HepG2 (cell line): Measurements from ENCODE around the gene SMAP2. TPM values are rescaled to one million over a fixed set of nuclear protein-coding genes. Genes with fewer than 3 reads are reported as not detected.

Experiments used
- HNF4G ChIP-seq, 2 experiments: sonication (generic) in 1 of 2; formaldehyde crosslinking in 1 of 2; IDR thresholded peaks; 2 replicates each; pipeline versions ENCODE4 v1.4.0 to v1.6.1; 2011 to 2020; ENCODE audit warnings: borderline replicate concordance in 2 of 2, low read depth in 2 of 2, mild to moderate bottlenecking in 2 of 2, low read length in 1 of 2, missing genetic modification reagents in 1 of 2, moderate library complexity in 1 of 2
- KAT7 ChIP-seq: IDR thresholded peaks from 2 replicates; pipeline ENCODE4 v1.6.1; 2018; ENCODE audit warnings: borderline replicate concordance, missing compliant biosample characterization
- MIER2 ChIP-seq: IDR thresholded peaks from 2 replicates; pipeline ENCODE4 v1.6.1; 2016; ENCODE audit warnings: missing biosample characterization, missing genetic modification reagents
- NFE2L2 ChIP-seq: fragments of 150-350 bp; IDR thresholded peaks from 2 replicates; pipeline ENCODE4 v1.6.1; 2014; ENCODE audit warnings: low read length
- NR2C2 ChIP-seq: sonication (generic); formaldehyde crosslinking; IDR thresholded peaks from 2 replicates; pipeline ENCODE4 v1.4.0; 2020; ENCODE audit warnings: missing genetic modification reagents, mild to moderate bottlenecking, moderate library complexity, borderline replicate concordance
- PBX2 ChIP-seq: IDR thresholded peaks from 2 replicates; pipeline ENCODE4 v1.6.1; 2016; ENCODE audit warnings: control low read depth
- PCBP1 ChIP-seq: fragments of 200-400 bp; formaldehyde crosslinking; IDR thresholded peaks from 2 replicates; pipeline ENCODE4 v1.6.1; 2017; ENCODE audit warnings: mild to moderate bottlenecking, low read depth, low read length, borderline replicate concordance
- RFXANK ChIP-seq: IDR thresholded peaks from 2 replicates; pipeline ENCODE4 v1.6.1; 2016
- SIX1 ChIP-seq: sonication (generic); formaldehyde crosslinking; IDR thresholded peaks from 2 replicates; pipeline ENCODE4 v1.4.0; 2020; ENCODE audit warnings: missing genetic modification reagents, borderline replicate concordance
- SIX4 ChIP-seq: sonication (generic); formaldehyde crosslinking; IDR thresholded peaks from 2 replicates; pipeline ENCODE4 v1.4.0; 2020; ENCODE audit warnings: missing genetic modification reagents
- ZBTB21 ChIP-seq: sonication (generic); formaldehyde crosslinking; IDR thresholded peaks from 2 replicates; pipeline ENCODE4 v1.4.0; 2020; ENCODE audit warnings: missing genetic modification reagents
- ZNF30 ChIP-seq: sonication (generic); formaldehyde crosslinking; IDR thresholded peaks from 2 replicates; pipeline ENCODE4 v1.5.0; 2020; ENCODE audit warnings: mild to moderate bottlenecking, missing genetic modification reagents
- ZNF326 ChIP-seq: sonication (generic); formaldehyde crosslinking; IDR thresholded peaks from 2 replicates; pipeline ENCODE4 v1.4.0; 2020; ENCODE audit warnings: missing genetic modification reagents, borderline replicate concordance
- ZNF496 ChIP-seq: sonication (generic); formaldehyde crosslinking; IDR thresholded peaks from 2 replicates; pipeline ENCODE4 v1.8.1; 2023; ENCODE audit warnings: mild to moderate bottlenecking, moderate library complexity, missing genetic modification reagents; ENCODE audit not compliant: insufficient replicate concordance
- ZNF552 ChIP-seq: sonication (generic); formaldehyde crosslinking; IDR thresholded peaks from 2 replicates; pipeline ENCODE4 v1.9.0; 2022; ENCODE audit warnings: missing genetic modification reagents, mild to moderate bottlenecking, borderline replicate concordance
- ZNF558 ChIP-seq: sonication (generic); formaldehyde crosslinking; IDR thresholded peaks from 2 replicates; pipeline ENCODE4 v1.9.0; 2022; ENCODE audit warnings: mild to moderate bottlenecking, missing genetic modification reagents, borderline replicate concordance
- ZNF570 ChIP-seq: sonication (generic); formaldehyde crosslinking; IDR thresholded peaks from 2 replicates; pipeline ENCODE4 v1.4.0; 2020; ENCODE audit warnings: mild to moderate bottlenecking, missing genetic modification reagents, borderline replicate concordance
- ZNF674 ChIP-seq: sonication (generic); formaldehyde crosslinking; IDR thresholded peaks from 2 replicates; pipeline ENCODE4 v1.5.0; 2020; ENCODE audit warnings: low read depth, mild to moderate bottlenecking, missing genetic modification reagents
- polyA plus RNA-seq, 8 experiments: library from polyadenylated mRNA; depleted of rRNA in 3 of 8; stranded (reverse) in 7 of 8; unstranded in 1 of 8; fragments of >200 nt; fragmentation: Illumina TruSeq in 4 of 8; extraction: Trizol in 4 of 8; gene quantifications; 2 replicates each; pipeline versions ENCODE4 v1.2.1 to v1.2.3, GENCODE V29; 2011 to 2016; ENCODE audit warnings: low read depth in 4 of 8, missing spikeins in 1 of 8, mixed read lengths in 1 of 8; ENCODE audit not compliant: insufficient read depth in 1 of 8
- total RNA-seq, 5 experiments: library from RNA; depleted of rRNA; stranded (reverse); fragments of >200 nt; fragmentation: Illumina TruSeq; extraction: Trizol; gene quantifications; 2 replicates each; pipeline ENCODE4 v1.2.3, GENCODE V29; 2016; ENCODE audit warnings: low read depth in 1 of 5
- TF ChIP-seq, protein P1 (sequence below), 2 experiments: sonication (generic) in 1 of 2; formaldehyde crosslinking in 1 of 2; IDR thresholded peaks; 2 replicates each; pipeline versions ENCODE4 v1.5.1 to v1.6.1; 2011 to 2020; ENCODE audit warnings: borderline replicate concordance in 1 of 2, low read depth in 1 of 2, low read length in 1 of 2, mild to moderate bottlenecking in 1 of 2, missing genetic modification reagents in 1 of 2, moderate library complexity in 1 of 2
- TF ChIP-seq, protein P2 (sequence below): sonication (generic); formaldehyde crosslinking; IDR thresholded peaks from 2 replicates; pipeline ENCODE4 v1.4.0; 2020; ENCODE audit warnings: missing genetic modification reagents

Gene SMAP2
- total and polyA plus RNA-seq, 2 of the 13 experiments (the other 11 are each of a cell fraction or from before 2014, with no cell fraction given): 19.0 to 22.3 TPM

- TF ChIP-seq ZNF558 (CRISPR knock-in tag) (no peak; the same call in 1 of the 2 replicates), ZNF30 (CRISPR knock-in tag) (no peak), MIER2 (CRISPR knock-in tag) (no peak), PCBP1 (no peak), NFE2L2 (peak; percentile 51; the same call in 1 of the 2 replicates), ZNF674 (CRISPR knock-in tag) (no peak), SIX4 (CRISPR knock-in tag) (no peak), NR2C2 (CRISPR knock-in tag) (peak; percentile 33; the same call in 1 of the 2 replicates), PBX2 (CRISPR knock-in tag) (no peak), RFXANK (CRISPR knock-in tag) (no peak), ZNF552 (CRISPR knock-in tag) (0 out of 2 replicates have a peak, but pooled peaks have one; percentile 68), ZBTB21 (CRISPR knock-in tag) (no peak), SIX1 (peak; percentile 48; the same call in 1 of the 2 replicates), ZNF326 (CRISPR knock-in tag) (no peak), ZNF570 (CRISPR knock-in tag) (no peak), HNF4G (IDR thresholded peaks at IDR 0.05; ENCODE audit: borderline replicate concordance, low read depth, low read length) (no peak), HNF4G (CRISPR knock-in tag; IDR thresholded peaks at IDR 0.05; ENCODE audit: borderline replicate concordance, low read depth) (no peak; the same call in 1 of the 2 replicates), ZNF496 (CRISPR knock-in tag) (no peak), KAT7 (CRISPR knock-in tag) (peak; percentile 55; the same call in 1 of the 2 replicates)
- TF ChIP-seq, protein P1, sequence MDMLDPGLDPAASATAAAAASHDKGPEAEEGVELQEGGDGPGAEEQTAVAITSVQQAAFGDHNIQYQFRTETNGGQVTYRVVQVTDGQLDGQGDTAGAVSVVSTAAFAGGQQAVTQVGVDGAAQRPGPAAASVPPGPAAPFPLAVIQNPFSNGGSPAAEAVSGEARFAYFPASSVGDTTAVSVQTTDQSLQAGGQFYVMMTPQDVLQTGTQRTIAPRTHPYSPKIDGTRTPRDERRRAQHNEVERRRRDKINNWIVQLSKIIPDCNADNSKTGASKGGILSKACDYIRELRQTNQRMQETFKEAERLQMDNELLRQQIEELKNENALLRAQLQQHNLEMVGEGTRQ (IDR thresholded peaks at IDR 0.05; ENCODE audit: low read depth, low read length): no peak
- TF ChIP-seq, protein P1 (CRISPR knock-in tag; IDR thresholded peaks at IDR 0.05; ENCODE audit: borderline replicate concordance): no peak
- TF ChIP-seq, protein P2, sequence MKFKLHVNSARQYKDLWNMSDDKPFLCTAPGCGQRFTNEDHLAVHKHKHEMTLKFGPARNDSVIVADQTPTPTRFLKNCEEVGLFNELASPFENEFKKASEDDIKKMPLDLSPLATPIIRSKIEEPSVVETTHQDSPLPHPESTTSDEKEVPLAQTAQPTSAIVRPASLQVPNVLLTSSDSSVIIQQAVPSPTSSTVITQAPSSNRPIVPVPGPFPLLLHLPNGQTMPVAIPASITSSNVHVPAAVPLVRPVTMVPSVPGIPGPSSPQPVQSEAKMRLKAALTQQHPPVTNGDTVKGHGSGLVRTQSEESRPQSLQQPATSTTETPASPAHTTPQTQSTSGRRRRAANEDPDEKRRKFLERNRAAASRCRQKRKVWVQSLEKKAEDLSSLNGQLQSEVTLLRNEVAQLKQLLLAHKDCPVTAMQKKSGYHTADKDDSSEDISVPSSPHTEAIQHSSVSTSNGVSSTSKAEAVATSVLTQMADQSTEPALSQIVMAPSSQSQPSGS: no peak; the same call in 1 of the 2 replicates
These were observed 10.2 kb downstream of the SMAP2 start (continued) for GRCh38 chr1:40383488-40384412.
